ENCODE results near the gene IFITM10. TPM values are rescaled to one million over a fixed set of nuclear protein-coding genes. Genes with fewer than 3 reads are reported as not detected.

IFITM10 gene
- total and polyA plus RNA-seq, 10 of the 15 experiments (the other 5 are each of a cell fraction or from before 2014, with no cell fraction given) = 0.04 to 0.27 TPM; not detected in 8

DNA sequence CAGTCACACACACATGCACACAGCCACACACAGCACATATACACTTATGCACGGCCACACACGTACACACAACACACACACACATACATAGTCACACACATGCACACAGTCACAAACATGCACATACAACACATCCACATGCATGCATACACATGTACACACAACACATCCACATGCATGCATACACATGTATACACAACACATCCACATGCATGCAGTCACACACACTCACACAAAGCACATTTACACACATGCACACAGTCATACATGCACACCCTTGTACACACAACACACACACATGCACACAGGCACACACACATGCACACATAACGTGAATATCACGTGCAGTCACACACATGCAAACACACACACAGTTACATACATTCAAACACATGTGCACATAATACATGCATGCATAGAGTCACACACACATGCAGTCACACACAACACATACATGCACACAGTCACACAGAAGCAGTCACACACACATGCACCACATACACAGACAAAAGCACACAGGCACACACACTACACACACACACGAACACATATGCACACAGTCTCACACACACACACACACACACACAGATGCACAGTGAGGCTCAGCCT is 18.8 kb downstream of the IFITM10 start:
- TF ChIP-seq NR2C2 (IDR thresholded peaks at IDR 0.05; ENCODE audit: borderline replicate concordance, control insufficient read depth, insufficient read length, low read depth) = peak; percentile 33
- TF ChIP-seq HDAC2 (IDR thresholded peaks at IDR 0.05) = no peak
- no peak for TF ChIP-seq RBBP5 (conservative IDR thresholded peaks at IDR 0.05)
- intact Hi-C loops (cut with micrococcal nuclease; ENCODE audit: unreplicated experiment) (no loop called here), in situ Hi-C loops (cut with MboI) (no loop called here)
- 15% methylated on average over 5 of the region's 5 CpGs for WGBS (ENCODE audit: insufficient coverage, insufficient replicate concordance, low lambda C conversion rate, missing lambda C conversion rate)
- ChIA-PET CTCF (no interaction called here), RAD21 (ENCODE audit: unreplicated experiment) (no interaction called here), SMC1A (ENCODE audit: uncharacterized antibody, unreplicated experiment) (no interaction called here), POLR2A (no interaction called here)
- Histone ChIP-seq H3K27ac (ENCODE audit: control insufficient read depth, insufficient read depth) (no peak overlapping the region), H3K9ac (ENCODE audit: control insufficient read depth, insufficient read depth, low read length) (no peak overlapping the region), H3K4me2 (ENCODE audit: control insufficient read depth, insufficient read depth) (no peak overlapping the region), H3K9me3 (replicated peaks; ENCODE audit: control insufficient read depth, insufficient read depth, low read length) (peaks cover 2% of the 10 kb centered on the region; the same call in 2 of the 3 replicates), H3K4me1 (ENCODE audit: control insufficient read depth, insufficient read depth, low read length) (no peaks in the 10 kb centered on the region), H3K79me2 (ENCODE audit: control insufficient read depth, insufficient read depth, low read length) (no peaks in the 10 kb centered on the region), H3K36me3 (ENCODE audit: control insufficient read depth in 2 of 2, insufficient read depth in 2 of 2, low read length in 1 of 2) (no peaks in the 10 kb centered on the region), H2AFZ (ENCODE audit: control insufficient read depth, low read depth, low read length) (no peak overlapping the region), H3K4me3 (no peak overlapping the region), H3K27me3 (replicated peaks in 1 of 2; ENCODE audit: control insufficient read depth in 2 of 2, insufficient read depth in 2 of 2, low read length in 1 of 2) (0 out of 4 replicates have a peak, but pooled peaks cover 0 to 6% of the 10 kb centered on the region in 2 experiments), H4K20me1 (ENCODE audit: control insufficient read depth, insufficient read depth) (no peaks in the 10 kb centered on the region)
- ATAC-seq = no peak
- FAIRE-seq = no peak
- BruUV-seq (replicated peaks) = no TSS peak
- no peak for DNase-seq (ENCODE audit: low read depth, low spot score)

- BruUV-seq (replicated peaks) = no TSS peak
- TF ChIP-seq CBX3 (IDR thresholded peaks at IDR 0.05; ENCODE audit: borderline replicate concordance, low read depth) = no peak
- TF ChIP-seq, protein P1, sequence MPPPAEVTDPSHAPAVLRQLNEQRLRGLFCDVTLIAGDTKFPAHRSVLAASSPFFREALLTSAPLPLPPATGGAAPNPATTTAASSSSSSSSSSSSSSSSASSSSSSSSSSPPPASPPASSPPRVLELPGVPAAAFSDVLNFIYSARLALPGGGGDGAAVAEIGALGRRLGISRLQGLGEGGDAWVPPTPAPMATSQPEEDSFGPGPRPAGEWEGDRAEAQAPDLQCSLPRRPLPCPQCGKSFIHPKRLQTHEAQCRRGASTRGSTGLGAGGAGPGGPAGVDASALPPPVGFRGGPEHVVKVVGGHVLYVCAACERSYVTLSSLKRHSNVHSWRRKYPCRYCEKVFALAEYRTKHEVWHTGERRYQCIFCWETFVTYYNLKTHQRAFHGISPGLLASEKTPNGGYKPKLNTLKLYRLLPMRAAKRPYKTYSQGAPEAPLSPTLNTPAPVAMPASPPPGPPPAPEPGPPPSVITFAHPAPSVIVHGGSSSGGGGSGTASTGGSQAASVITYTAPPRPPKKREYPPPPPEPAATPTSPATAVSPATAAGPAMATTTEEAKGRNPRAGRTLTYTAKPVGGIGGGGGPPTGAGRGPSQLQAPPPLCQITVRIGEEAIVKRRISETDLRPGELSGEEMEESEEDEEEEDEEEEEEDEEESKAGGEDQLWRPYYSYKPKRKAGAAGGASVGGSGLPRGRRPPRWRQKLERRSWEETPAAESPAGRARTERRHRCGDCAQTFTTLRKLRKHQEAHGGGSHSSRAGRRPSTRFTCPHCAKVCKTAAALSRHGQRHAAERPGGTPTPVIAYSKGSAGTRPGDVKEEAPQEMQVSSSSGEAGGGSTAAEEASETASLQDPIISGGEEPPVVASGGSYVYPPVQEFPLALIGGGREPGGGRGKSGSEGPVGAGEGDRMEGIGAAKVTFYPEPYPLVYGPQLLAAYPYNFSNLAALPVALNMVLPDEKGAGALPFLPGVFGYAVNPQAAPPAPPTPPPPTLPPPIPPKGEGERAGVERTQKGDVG (CRISPR knock-in tag; IDR thresholded peaks at IDR 0.05) = no peak
- no peak for TF ChIP-seq POLR2AphosphoS2 (IDR thresholded peaks at IDR 0.05; ENCODE audit: low read depth, low read length)
- TF ChIP-seq ELK1 (IDR thresholded peaks at IDR 0.05; ENCODE audit: low read depth, low read length) = no peak
- no peak for TF ChIP-seq LARP7 (IDR thresholded peaks at IDR 0.05)
- no peak for TF ChIP-seq RFX5 (IDR thresholded peaks at IDR 0.05; ENCODE audit: low read depth, low read length)
- no peak for TF ChIP-seq FOXK2 (IDR thresholded peaks at IDR 0.05)
- Histone ChIP-seq H3K9ac (ENCODE audit: control insufficient read depth, insufficient read depth, low read length) (no peak overlapping the region), H4K20me1 (ENCODE audit: control insufficient read depth, insufficient read depth) (no peaks in the 10 kb centered on the region), H3K9me3 (replicated peaks; ENCODE audit: control insufficient read depth, insufficient read depth, low read length) (no peaks in the 10 kb centered on the region), H3K4me1 (ENCODE audit: control insufficient read depth, insufficient read depth, low read length) (no peaks in the 10 kb centered on the region), H3K36me3 (ENCODE audit: control insufficient read depth in 2 of 2, insufficient read depth in 2 of 2, low read length in 1 of 2) (no peaks in the 10 kb centered on the region), H3K79me2 (ENCODE audit: control insufficient read depth, insufficient read depth, low read length) (no peaks in the 10 kb centered on the region), H3K4me2 (ENCODE audit: control insufficient read depth, insufficient read depth) (no peak overlapping the region), H3K27me3 (replicated peaks in 1 of 2; ENCODE audit: control insufficient read depth in 2 of 2, insufficient read depth in 2 of 2, low read length in 1 of 2) (0 out of 4 replicates have a peak, but pooled peaks cover 0 to 6% of the 10 kb centered on the region in 2 experiments), H3K27ac (ENCODE audit: control insufficient read depth, insufficient read depth) (no peak overlapping the region), H2AFZ (ENCODE audit: control insufficient read depth, low read depth, low read length) (no peak overlapping the region), H3K4me3 (no peak overlapping the region)
- intact Hi-C loops (cut with micrococcal nuclease; ENCODE audit: unreplicated experiment) = no loop called here
- ChIA-PET SMC1A (ENCODE audit: uncharacterized antibody, unreplicated experiment) (no interaction called here), POLR2A (no interaction called here), CTCF (no interaction called here), RAD21 (ENCODE audit: unreplicated experiment) (no interaction called here)
- in situ Hi-C loops (cut with MboI) = no loop called here
- no peak for ATAC-seq
- FAIRE-seq = no peak
- WGBS (ENCODE audit: insufficient coverage, insufficient replicate concordance, low lambda C conversion rate, missing lambda C conversion rate) = 7% methylated on average over 11 of the region's 11 CpGs
- DNase-seq (ENCODE audit: low read depth, low spot score) = no peak
These were observed 20.3 kb downstream of the IFITM10 start for GRCh38 chr11:1730059-1730629.

Data from GM12878 (cell line).